Keratinocyte (primary cell): Measurements from ENCODE around the gene SUN3.
"Not testable (repeated sequence)": the region's sequence is repeated elsewhere in the genome, so short reads cannot be mapped to it uniquely, and the experiment has no call there.

Experiments
- CTCF ChIP-seq, 3 experiments: IDR thresholded peaks in 1 of 3; conservative IDR thresholded peaks in 1 of 3; optimal IDR thresholded peaks in 1 of 3; 2 replicates in 2 of 3; 3 replicates in 1 of 3; pipeline versions ENCODE3 to v1.5.1; 2011; ENCODE audit warnings: low read length in 3 of 3, mild to moderate bottlenecking in 3 of 3, moderate library complexity in 2 of 3, control low read depth in 1 of 3, inconsistent platforms in 1 of 3; ENCODE audit not compliant: insufficient read depth in 2 of 3; ENCODE audit errors: extremely low read depth in 1 of 3
- EZH2 ChIP-seq: IDR thresholded peaks from one replicate; pipeline ENCODE4 v1.6.1; 2012; ENCODE audit warnings: inconsistent platforms, mild to moderate bottlenecking, low read length, moderate library complexity

- not testable (repeated sequence) for TF ChIP-seq CTCF (optimal IDR thresholded peaks at IDR 0.05 in 1 of 3, IDR thresholded peaks at IDR 0.05 in 1 of 3, conservative IDR thresholded peaks at IDR 0.05 in 1 of 3; ENCODE audit: extremely low read depth in 1 of 3, insufficient read depth in 2 of 3, low read length in 3 of 3); EZH2
These were observed 48.3 kb downstream of the SUN3 start for GRCh38 chr7:47980648-47981047.
